Osteocyte (in vitro differentiated cells): ENCODE data around the gene RSPH1. TPM values are rescaled to one million over a fixed set of nuclear protein-coding genes. Genes with fewer than 3 reads are reported as not detected.

Experiments
- DNase-seq: peaks from one replicate; pipeline ENCODE4 v3.0.0; 2021; ENCODE audit warnings: mixed read lengths; ENCODE audit not compliant: unreplicated experiment; ENCODE audit errors: extremely low spot score
- H3K27ac Mint-ChIP-seq: one replicate; pipeline ENCODE4 v1.8.0; 2021; ENCODE audit warnings: mild to moderate bottlenecking, mixed read lengths; ENCODE audit not compliant: unreplicated experiment
- H3K27me3 Mint-ChIP-seq: one replicate; pipeline ENCODE4 v1.8.0; 2021; ENCODE audit warnings: mixed read lengths; ENCODE audit not compliant: unreplicated experiment
- H3K36me3 Mint-ChIP-seq: one replicate; pipeline ENCODE4 v1.8.0; 2021; ENCODE audit warnings: mixed read lengths; ENCODE audit not compliant: unreplicated experiment
- H3K4me1 Mint-ChIP-seq: one replicate; pipeline ENCODE4 v1.8.0; 2021; ENCODE audit warnings: mixed read lengths; ENCODE audit not compliant: unreplicated experiment
- H3K4me3 Mint-ChIP-seq: one replicate; pipeline ENCODE4 v1.8.0; 2021; ENCODE audit warnings: mild to moderate bottlenecking, moderate library complexity, mixed read lengths; ENCODE audit not compliant: unreplicated experiment
- H3K9me3 Mint-ChIP-seq: one replicate; pipeline ENCODE4 v1.8.0; 2021; ENCODE audit warnings: mixed read lengths; ENCODE audit not compliant: unreplicated experiment
- total RNA-seq: library from RNA; stranded (reverse); gene quantifications from 2 replicates; pipeline ENCODE4 v1.2.1, GENCODE V29; 2021
- TF ChIP-seq, protein P1 (sequence below): fragments of 200-600 bp; sonication (generic); IDR thresholded peaks from 2 replicates; pipeline ENCODE4 v1.5.0; 2021; ENCODE audit warnings: antibody characterized with exemption, mild to moderate bottlenecking, moderate library complexity

RSPH1 gene
- total RNA-seq, 1 donor from 2014 or later: 0.19 TPM

DNA sequence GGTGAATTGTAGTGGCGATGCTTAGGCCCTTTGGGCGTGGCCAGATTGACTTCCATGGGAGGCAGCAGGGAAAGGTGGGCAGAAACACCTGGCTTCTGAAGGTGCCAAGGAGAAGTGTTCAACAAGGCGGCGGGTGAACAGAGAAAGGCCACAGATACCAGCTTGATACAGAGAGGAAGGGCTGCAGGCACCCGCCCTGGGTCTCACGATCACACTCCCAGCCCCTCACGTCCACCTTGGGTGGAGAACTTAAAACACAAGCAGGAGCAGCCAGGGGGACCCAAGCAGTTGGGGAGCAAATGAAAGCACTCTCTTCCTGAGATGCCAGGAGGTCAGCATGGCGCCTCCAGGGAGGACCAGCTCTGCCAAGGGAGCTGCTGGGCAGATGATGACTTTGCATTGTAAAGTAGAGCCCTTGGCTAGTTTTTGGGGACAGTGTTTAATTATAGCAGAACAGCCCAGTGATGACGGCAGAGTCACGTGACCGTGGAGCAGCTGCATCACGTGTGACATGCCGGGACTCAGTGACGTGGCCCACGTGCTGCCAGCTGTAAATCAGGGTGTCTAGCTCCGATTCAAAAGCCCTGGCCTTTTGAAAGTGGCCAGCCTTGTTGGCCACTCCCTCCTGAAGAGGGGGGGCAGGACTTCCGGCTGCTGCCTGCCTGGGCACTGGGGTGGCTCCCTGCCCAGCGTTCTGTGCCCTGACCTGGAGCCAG is 36.6 kb upstream of the RSPH1 start:
- H3K4me3 Mint-ChIP-seq: no peak overlapping the region
- peaks cover 4% of the 10 kb centered on the region for H3K36me3 Mint-ChIP-seq
- no peak for DNase-seq
- H3K27ac Mint-ChIP-seq: no peak overlapping the region
- no peaks in the 10 kb centered on the region for H3K27me3 Mint-ChIP-seq
- no peaks in the 10 kb centered on the region for H3K9me3 Mint-ChIP-seq
- peaks cover 6% of the 10 kb centered on the region for H3K4me1 Mint-ChIP-seq
- TF ChIP-seq, protein P1, sequence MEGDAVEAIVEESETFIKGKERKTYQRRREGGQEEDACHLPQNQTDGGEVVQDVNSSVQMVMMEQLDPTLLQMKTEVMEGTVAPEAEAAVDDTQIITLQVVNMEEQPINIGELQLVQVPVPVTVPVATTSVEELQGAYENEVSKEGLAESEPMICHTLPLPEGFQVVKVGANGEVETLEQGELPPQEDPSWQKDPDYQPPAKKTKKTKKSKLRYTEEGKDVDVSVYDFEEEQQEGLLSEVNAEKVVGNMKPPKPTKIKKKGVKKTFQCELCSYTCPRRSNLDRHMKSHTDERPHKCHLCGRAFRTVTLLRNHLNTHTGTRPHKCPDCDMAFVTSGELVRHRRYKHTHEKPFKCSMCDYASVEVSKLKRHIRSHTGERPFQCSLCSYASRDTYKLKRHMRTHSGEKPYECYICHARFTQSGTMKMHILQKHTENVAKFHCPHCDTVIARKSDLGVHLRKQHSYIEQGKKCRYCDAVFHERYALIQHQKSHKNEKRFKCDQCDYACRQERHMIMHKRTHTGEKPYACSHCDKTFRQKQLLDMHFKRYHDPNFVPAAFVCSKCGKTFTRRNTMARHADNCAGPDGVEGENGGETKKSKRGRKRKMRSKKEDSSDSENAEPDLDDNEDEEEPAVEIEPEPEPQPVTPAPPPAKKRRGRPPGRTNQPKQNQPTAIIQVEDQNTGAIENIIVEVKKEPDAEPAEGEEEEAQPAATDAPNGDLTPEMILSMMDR: no peak

GRCh38 chr21:42531771-42532170 is 35.7 kb upstream of the RSPH1 start:
- TF ChIP-seq, protein P1: no peak
- H3K36me3 Mint-ChIP-seq: peaks cover 7% of the 10 kb centered on the region
- no peaks in the 10 kb centered on the region for H3K9me3 Mint-ChIP-seq

GRCh38 chr21:42530167-42530518 is 34.1 kb upstream of the RSPH1 start:
- Mint-ChIP-seq H3K4me1 (peaks cover 12% of the 10 kb centered on the region), H3K9me3 (no peaks in the 10 kb centered on the region), H3K27ac (no peak overlapping the region), H3K36me3 (peaks cover 10% of the 10 kb centered on the region), H3K27me3 (no peaks in the 10 kb centered on the region), H3K4me3 (no peak overlapping the region)
- no peak for DNase-seq
- TF ChIP-seq, protein P1: no peak

More at GRCh38 chr21:42531771-42532170, 35.7 kb upstream of the RSPH1 start:
- no peaks in the 10 kb centered on the region for H3K27me3 Mint-ChIP-seq
- DNase-seq: no peak
- H3K4me3 Mint-ChIP-seq: no peak overlapping the region
- no peak overlapping the region for H3K27ac Mint-ChIP-seq
- H3K4me1 Mint-ChIP-seq: peaks cover 5% of the 10 kb centered on the region

- H3K27me3 Mint-ChIP-seq: no peaks in the 10 kb centered on the region
- DNase-seq: no peak
- H3K9me3 Mint-ChIP-seq: no peaks in the 10 kb centered on the region
- H3K36me3 Mint-ChIP-seq: peaks cover 18% of the 10 kb centered on the region
- no peak overlapping the region for H3K4me3 Mint-ChIP-seq
- H3K27ac Mint-ChIP-seq: no peak overlapping the region
- TF ChIP-seq, protein P1: no peak
- H3K4me1 Mint-ChIP-seq: peaks cover 24% of the 10 kb centered on the region
Observed at GRCh38 chr21:42527489-42528158, 31.6 kb upstream of the RSPH1 start.

GRCh38 chr21:42527127-42527488 is 31.1 kb upstream of the RSPH1 start:
- TF ChIP-seq, protein P1: no peak
- H3K4me1 Mint-ChIP-seq: peaks cover 24% of the 10 kb centered on the region
- no peak overlapping the region for H3K27ac Mint-ChIP-seq
- H3K9me3 Mint-ChIP-seq: no peaks in the 10 kb centered on the region
- no peaks in the 10 kb centered on the region for H3K27me3 Mint-ChIP-seq
- H3K4me3 Mint-ChIP-seq: no peak overlapping the region
- peaks cover 17% of the 10 kb centered on the region for H3K36me3 Mint-ChIP-seq
- no peak for DNase-seq
